Naive thymus-derived CD4-positive, alpha-beta T cell (primary cell): ENCODE results near the gene AKAP1. TPM values are rescaled to one million over a fixed set of nuclear protein-coding genes. Genes with fewer than 3 reads are reported as not detected.

ENCODE experiments used
- ATAC-seq: fragments of 150-1000 bp; cut with Tn5 transposase; 2 replicates; pipeline ENCODE4 v1.10.0; 2021; ENCODE audit warnings: mild to moderate bottlenecking, moderate library complexity
- CTCF ChIA-PET: fragments of 350-600 bp; sonication (Branson Sonifier 250); formaldehyde crosslinking; loops from one replicate; lab custom pipeline; 2021; ENCODE audit warnings: antibody characterized with exemption; lab: Charles Lee
- POLR2A ChIA-PET: fragments of 350-600 bp; sonication (Branson Sonifier 250); formaldehyde crosslinking; loops from one replicate; lab custom pipeline; 2021; ENCODE audit warnings: antibody characterized with exemption, inconsistent platforms; lab: Charles Lee
- DNase-seq, 9 donors: peaks; one replicate each; pipeline versions ENCODE4 v3.0.0 to v3.0.0-alpha.2; 2020 to 2022; ENCODE audit warnings: mixed read lengths in 1 of 9
- H3K27ac ChIP-seq: one replicate; pipeline ENCODE4 v1.7.0; 2013; ENCODE audit warnings: mild to moderate bottlenecking, low read depth, low read length, moderate library complexity
- H3K27me3 ChIP-seq, 2 donors: one replicate each; pipeline ENCODE4 v1.7.0; 2013; ENCODE audit warnings: low read length in 2 of 2, mild to moderate bottlenecking in 2 of 2, moderate library complexity in 2 of 2; ENCODE audit not compliant: control insufficient read depth in 2 of 2, insufficient read depth in 2 of 2
- H3K36me3 ChIP-seq, 3 experiments: 1 replicate in 2 of 3; 2 replicates in 1 of 3; pipeline ENCODE4 v1.7.0; 2013; ENCODE audit warnings: low read length in 3 of 3, mild to moderate bottlenecking in 3 of 3, moderate library complexity in 1 of 3; ENCODE audit not compliant: insufficient read depth in 3 of 3, control insufficient read depth in 2 of 3
- H3K4me1 ChIP-seq, 2 donors: one replicate each; pipeline ENCODE4 v1.7.0; 2013; ENCODE audit warnings: low read length in 2 of 2, mild to moderate bottlenecking in 2 of 2, moderate library complexity in 1 of 2; ENCODE audit not compliant: control insufficient read depth in 2 of 2, insufficient read depth in 2 of 2
- H3K4me3 ChIP-seq: 2 replicates; pipeline ENCODE4 v1.7.0; 2013; ENCODE audit warnings: mild to moderate bottlenecking, low read length
- H3K9me3 ChIP-seq, 3 experiments: 1 replicate in 2 of 3; 2 replicates in 1 of 3; pipeline ENCODE4 v1.7.0; 2013; ENCODE audit warnings: low read length in 3 of 3; ENCODE audit not compliant: control insufficient read depth in 2 of 3
- H3K27ac Mint-ChIP-seq, 9 donors: one replicate each; pipeline ENCODE4 v1.8.0; 2020 to 2022; ENCODE audit warnings: mixed read lengths in 9 of 9, mild to moderate bottlenecking in 8 of 9, moderate library complexity in 5 of 9, inconsistent platforms in 2 of 9
- H3K27me3 Mint-ChIP-seq, 5 donors: one replicate each; pipeline ENCODE4 v1.8.0; 2021 to 2022; ENCODE audit warnings: mixed read lengths in 5 of 5, mild to moderate bottlenecking in 1 of 5
- H3K36me3 Mint-ChIP-seq, 5 donors: one replicate each; pipeline ENCODE4 v1.8.0; 2020 to 2022; ENCODE audit warnings: mixed read lengths in 5 of 5, mild to moderate bottlenecking in 3 of 5, inconsistent platforms in 1 of 5
- H3K4me1 Mint-ChIP-seq, 7 donors: one replicate each; pipeline ENCODE4 v1.8.0; 2020 to 2022; ENCODE audit warnings: mixed read lengths in 7 of 7, mild to moderate bottlenecking in 3 of 7, inconsistent platforms in 1 of 7
- H3K4me3 Mint-ChIP-seq, 10 donors: one replicate each; pipeline ENCODE4 v1.8.0; 2020 to 2022; ENCODE audit warnings: mild to moderate bottlenecking in 10 of 10, mixed read lengths in 10 of 10, moderate library complexity in 6 of 10, inconsistent platforms in 2 of 10
- H3K9me3 Mint-ChIP-seq, 11 donors: one replicate each; pipeline ENCODE4 v1.8.0; 2020 to 2022; ENCODE audit warnings: mixed read lengths in 11 of 11, mild to moderate bottlenecking in 4 of 11, inconsistent platforms in 1 of 11, moderate library complexity in 1 of 11
- intact Hi-C, 2 donors: fragments of 100-400 bp; cut with micrococcal nuclease; formaldehyde crosslinking; loops; one replicate each; pipeline ENCODE4 v1.15.1; 2023
- polyA plus RNA-seq, 2 donors: library from polyadenylated mRNA; unstranded; fragments of 300-500 nt; fragmentation: Illumina TruSeq; gene quantifications; one replicate each; pipeline ENCODE4 v1.2.3, GENCODE V29; 2021
- total RNA-seq, 6 experiments: library from RNA in 5 of 6; stranded (reverse) in 5 of 6; gene quantifications; 1 replicate in 5 of 6; 2 replicates in 1 of 6; pipeline ENCODE4 v1.2.3 and lab custom pipeline; 2021 to 2026

Gene AKAP1
- total and polyA plus RNA-seq, 7 experiments from 2014 or later = 13.2 to 35.8 (median 26.6) TPM

DNA sequence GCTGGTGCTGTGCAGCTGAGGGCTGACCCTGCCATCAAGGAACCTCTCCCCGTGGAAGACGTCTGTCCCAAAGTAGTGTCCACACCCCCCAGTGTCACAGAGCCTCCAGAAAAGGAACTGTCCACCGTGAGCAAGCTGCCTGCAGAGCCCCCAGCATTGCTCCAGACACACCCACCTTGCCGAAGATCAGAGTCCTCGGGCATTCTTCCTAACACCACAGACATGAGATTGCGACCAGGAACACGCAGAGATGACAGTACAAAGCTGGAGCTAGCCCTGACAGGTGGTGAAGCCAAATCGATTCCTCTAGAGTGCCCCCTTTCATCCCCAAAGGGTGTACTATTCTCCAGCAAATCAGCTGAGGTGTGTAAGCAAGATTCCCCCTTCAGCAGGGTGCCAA, 20.5 kb downstream of the AKAP1 start:
- Mint-ChIP-seq H3K27ac (peak overlapping the region in 1 of 9 donors; percentile 60), H3K27me3 (no peaks in the 10 kb centered on the region), H3K4me3 (no peak overlapping the region), H3K9me3 (no peaks in the 10 kb centered on the region), H3K36me3 (peaks cover 0 to 13% (median 0%) of the 10 kb centered on the region in 5 donors), H3K4me1 (peaks cover 12 to 29% (median 22%) of the 10 kb centered on the region in 7 donors)
- H3K4me1 ChIP-seq = no peaks in the 10 kb centered on the region
- H3K4me3 ChIP-seq = no peak overlapping the region
- H3K9me3 ChIP-seq = no peaks in the 10 kb centered on the region
- H3K27me3 ChIP-seq = no peaks in the 10 kb centered on the region
- H3K36me3 ChIP-seq = peaks cover 0 to 44% (median 0%) of the 10 kb centered on the region in 3 experiments
- POLR2A ChIA-PET = interaction anchor here (0.9 kb wide), 1 partner anchor 20 kb away, joined by 3 read pairs; the partner anchor contains the start of gene AKAP1
- intact Hi-C loops = no loop called here
- CTCF ChIA-PET = no interaction called here
- DNase-seq (no peak), ATAC-seq (no peak)
- no peak overlapping the region for H3K27ac ChIP-seq

DNA sequence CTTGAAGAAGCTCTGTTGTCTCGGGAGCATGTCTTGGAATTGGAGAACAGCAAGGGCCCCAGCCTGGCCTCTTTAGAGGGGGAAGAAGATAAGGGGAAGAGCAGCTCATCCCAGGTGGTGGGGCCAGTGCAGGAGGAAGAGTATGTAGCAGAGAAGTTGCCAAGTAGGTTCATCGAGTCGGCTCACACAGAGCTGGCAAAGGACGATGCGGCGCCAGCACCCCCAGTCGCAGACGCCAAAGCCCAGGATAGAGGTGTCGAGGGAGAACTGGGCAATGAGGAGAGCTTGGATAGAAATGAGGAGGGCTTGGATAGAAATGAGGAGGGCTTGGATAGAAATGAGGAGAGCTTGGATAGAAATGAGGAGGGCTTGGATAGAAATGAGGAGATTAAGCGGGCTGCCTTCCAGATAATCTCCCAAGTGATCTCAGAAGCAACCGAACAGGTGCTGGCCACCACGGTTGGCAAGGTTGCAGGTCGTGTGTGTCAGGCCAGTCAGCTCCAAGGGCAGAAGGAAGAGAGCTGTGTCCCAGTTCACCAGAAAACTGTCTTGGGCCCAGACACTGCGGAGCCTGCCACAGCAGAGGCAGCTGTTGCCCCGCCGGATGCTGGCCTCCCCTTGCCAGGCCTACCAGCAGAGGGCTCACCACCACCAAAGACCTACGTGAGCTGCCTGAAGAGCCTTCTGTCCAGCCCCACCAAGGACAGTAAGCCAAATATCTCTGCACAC, 21.2 kb downstream of the AKAP1 start:
- Histone ChIP-seq H3K36me3 (peaks cover 0 to 51% (median 0%) of the 10 kb centered on the region in 3 experiments), H3K4me3 (no peak overlapping the region), H3K27ac (no peak overlapping the region), H3K4me1 (no peaks in the 10 kb centered on the region), H3K27me3 (no peaks in the 10 kb centered on the region), H3K9me3 (no peaks in the 10 kb centered on the region)
- H3K4me3 Mint-ChIP-seq = no peak overlapping the region
- POLR2A ChIA-PET = interaction anchor here (0.9 kb wide), 1 partner anchor 21 kb away, joined by 3 read pairs; the partner anchor contains the start of gene AKAP1
- DNase-seq (no peak), ATAC-seq (no peak)
- H3K27me3 Mint-ChIP-seq = no peaks in the 10 kb centered on the region
- intact Hi-C loops = no loop called here
- H3K27ac Mint-ChIP-seq = no peak overlapping the region
- no peaks in the 10 kb centered on the region for H3K9me3 Mint-ChIP-seq
- H3K36me3 Mint-ChIP-seq = peaks cover 0 to 19% (median 0%) of the 10 kb centered on the region in 5 donors
- CTCF ChIA-PET = no interaction called here
- H3K4me1 Mint-ChIP-seq = peaks cover 12 to 29% (median 19%) of the 10 kb centered on the region in 7 donors

- ChIA-PET POLR2A (no interaction called here), CTCF (no interaction called here)
- Histone ChIP-seq H3K4me3 (no peak overlapping the region), H3K4me1 (no peaks in the 10 kb centered on the region), H3K36me3 (peaks cover 0 to 58% (median 0%) of the 10 kb centered on the region in 3 experiments), H3K27me3 (no peaks in the 10 kb centered on the region), H3K27ac (no peak overlapping the region), H3K9me3 (no peaks in the 10 kb centered on the region)
- no peaks in the 10 kb centered on the region for H3K27me3 Mint-ChIP-seq
- ATAC-seq (no peak), DNase-seq (no peak)
- no peaks in the 10 kb centered on the region for H3K9me3 Mint-ChIP-seq
- intact Hi-C loops = no loop called here
- peaks cover 6 to 22% (median 12%) of the 10 kb centered on the region in 7 donors for H3K4me1 Mint-ChIP-seq
- H3K27ac Mint-ChIP-seq = no peak overlapping the region
- peaks cover 0 to 23% (median 0%) of the 10 kb centered on the region in 5 donors for H3K36me3 Mint-ChIP-seq
- no peak overlapping the region for H3K4me3 Mint-ChIP-seq
Observed at GRCh38 chr17:57106836-57107497, 21.9 kb downstream of the AKAP1 start.

DNA sequence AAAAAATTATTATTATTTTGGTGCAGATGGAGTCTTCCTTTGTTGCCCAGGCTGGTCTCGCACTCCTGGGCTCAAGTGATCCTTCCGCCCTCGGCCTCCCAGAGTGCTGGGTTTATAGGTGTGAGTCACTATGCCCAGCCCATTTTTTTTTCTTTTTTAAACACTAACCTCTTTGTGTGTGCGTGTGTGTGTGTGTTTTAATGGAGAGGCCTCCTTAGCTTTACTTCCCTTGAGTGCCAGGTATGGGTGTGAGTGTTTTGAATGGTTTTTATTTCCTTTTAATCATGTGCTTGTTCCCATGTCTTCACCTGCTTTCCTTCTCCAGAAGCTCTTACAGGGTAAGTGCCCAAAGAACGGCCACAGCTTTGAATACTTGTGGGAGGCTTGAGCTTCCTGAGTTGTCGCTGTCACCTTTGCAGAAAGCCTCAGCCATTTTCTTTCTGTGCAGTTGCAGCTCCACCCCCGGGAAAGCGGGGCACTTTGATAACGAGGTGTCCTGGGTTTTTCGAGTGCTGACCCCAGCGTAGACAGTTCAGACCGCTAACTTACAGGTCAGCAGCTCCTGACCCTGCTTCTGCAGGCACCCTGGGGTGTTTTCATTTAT, 22.6 kb downstream of the AKAP1 start:
- DNase-seq (no peak), ATAC-seq (no peak)
- Mint-ChIP-seq H3K9me3 (no peaks in the 10 kb centered on the region), H3K4me1 (peaks cover 0 to 18% (median 6%) of the 10 kb centered on the region in 7 donors), H3K27ac (no peak overlapping the region), H3K27me3 (no peaks in the 10 kb centered on the region), H3K36me3 (peaks cover 0 to 29% (median 0%) of the 10 kb centered on the region in 5 donors), H3K4me3 (no peak overlapping the region)
- H3K27me3 ChIP-seq = no peaks in the 10 kb centered on the region
- ChIA-PET CTCF (no interaction called here), POLR2A (no interaction called here)
- no peak overlapping the region for H3K27ac ChIP-seq
- H3K4me1 ChIP-seq = no peaks in the 10 kb centered on the region
- H3K4me3 ChIP-seq = no peak overlapping the region
- no peaks in the 10 kb centered on the region for H3K9me3 ChIP-seq
- intact Hi-C loops = no loop called here
- H3K36me3 ChIP-seq = peaks cover 0 to 64% (median 0%) of the 10 kb centered on the region in 3 experiments

DNA sequence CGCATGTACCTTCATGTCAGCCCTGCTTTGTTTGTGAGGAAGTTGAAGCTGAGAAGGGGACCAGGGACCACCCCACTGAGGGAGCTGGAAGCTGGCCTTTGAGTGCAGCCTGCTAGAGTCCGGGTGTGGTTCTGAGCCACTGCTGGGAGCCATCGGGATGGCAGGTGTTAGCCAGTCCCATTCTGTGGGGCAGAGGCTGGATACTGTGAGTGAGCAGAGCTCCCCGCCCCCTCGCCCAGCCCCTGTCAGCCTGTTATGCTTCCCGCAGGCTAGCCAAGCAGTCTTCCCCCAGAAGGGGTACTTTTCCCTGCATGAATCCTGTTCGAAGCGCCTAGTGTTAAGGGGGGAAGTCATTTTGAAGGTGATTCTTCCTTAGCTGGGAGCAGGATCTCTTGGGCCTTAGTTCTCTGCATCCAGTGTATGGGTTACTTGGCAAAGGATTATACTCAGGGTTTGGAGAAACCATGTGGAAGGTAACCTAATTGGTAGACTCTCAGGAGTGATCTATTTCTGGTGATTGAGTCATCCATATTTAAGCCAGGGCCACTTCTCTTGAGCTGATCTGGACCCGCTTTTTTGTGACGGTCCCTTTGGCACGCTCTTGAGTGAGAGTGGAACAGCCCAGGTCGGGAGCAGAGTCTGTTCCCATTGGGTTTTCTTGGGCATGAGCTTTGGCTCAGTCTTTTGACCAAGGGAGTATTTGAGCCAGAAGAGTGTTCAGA, 23.8 kb downstream of the AKAP1 start:
- ChIA-PET CTCF (interaction anchor here (1.1 kb wide), 1 partner anchor 9 kb away, joined by 3 read pairs; no protein-coding TSS in a partner anchor), POLR2A (interaction anchor here (1.1 kb wide), 1 partner anchor 24 kb away, joined by 3 read pairs; the partner anchor contains the start of gene AKAP1)
- ATAC-seq (no peak), DNase-seq (no peak)
- Histone ChIP-seq H3K4me1 (no peaks in the 10 kb centered on the region), H3K9me3 (no peaks in the 10 kb centered on the region), H3K27ac (no peak overlapping the region), H3K4me3 (no peak overlapping the region), H3K27me3 (no peaks in the 10 kb centered on the region), H3K36me3 (peaks cover 0 to 72% (median 0%) of the 10 kb centered on the region in 3 experiments)
- Mint-ChIP-seq H3K4me1 (peaks cover 0 to 18% (median 6%) of the 10 kb centered on the region in 7 donors), H3K36me3 (peaks cover 0 to 36% (median 0%) of the 10 kb centered on the region in 5 donors), H3K9me3 (no peaks in the 10 kb centered on the region), H3K27me3 (no peaks in the 10 kb centered on the region), H3K27ac (peak overlapping the region in 1 of 9 donors; percentile 5), H3K4me3 (no peak overlapping the region)
- intact Hi-C loops = no loop called here
